ENCODE data around the gene GOLGA5.

GOLGA5 gene

GRCh38 chr14:92798811-92799210 is 4.7 kb downstream of the GOLGA5 start:
- Histone ChIP-seq H3K4ac (ENCODE audit: low read depth, low read length) (no peak overlapping the region), H3K9ac (ENCODE audit: low read length) (no peak overlapping the region)
- DNase-seq: no peak

GRCh38 chr14:92800012-92800411 is 5.9 kb downstream of the GOLGA5 start:
- no peak overlapping the region for H4K5ac ChIP-seq (ENCODE audit: low read length)
- H3K27me3 ChIP-seq (ENCODE audit: insufficient read depth, low read length, poor library complexity): no peaks in the 10 kb centered on the region
- peaks cover 6% of the 10 kb centered on the region for H3K79me2 ChIP-seq (ENCODE audit: control insufficient read depth, insufficient read depth, low read length)
- no peak overlapping the region for H3K4ac ChIP-seq (ENCODE audit: low read depth, low read length)
- no peaks in the 10 kb centered on the region for H3K4me1 ChIP-seq (ENCODE audit: control insufficient read depth, low read depth, low read length)
- H3K4me2 ChIP-seq (ENCODE audit: low read length): no peak overlapping the region
- peaks cover 6% of the 10 kb centered on the region for H3K79me1 ChIP-seq (ENCODE audit: low read length)
- H3K36me3 ChIP-seq (ENCODE audit: control insufficient read depth, insufficient read depth, low read length): no peaks in the 10 kb centered on the region
- H2BK120ac ChIP-seq (ENCODE audit: low read depth, low read length): no peak overlapping the region
- no peak overlapping the region for H3K4me3 ChIP-seq (ENCODE audit: low read length)
- H3K9ac ChIP-seq (ENCODE audit: low read length): no peak overlapping the region
- H3K27ac ChIP-seq (ENCODE audit: low read depth, low read length): no peak overlapping the region
- H3K56ac ChIP-seq (ENCODE audit: low read length): no peak overlapping the region
- no CpG with 5 or more reads among the region's 1 CpG for WGBS (ENCODE audit: extremely low coverage, insufficient coverage, low lambda C conversion rate)
- no peak overlapping the region for H3K18ac ChIP-seq (ENCODE audit: low read length)
- no peak overlapping the region for H4K8ac ChIP-seq (ENCODE audit: low read depth, low read length)
- no peak overlapping the region for H2AK5ac ChIP-seq (ENCODE audit: low read length)
- no peak for DNase-seq
- H2BK15ac ChIP-seq (replicated peaks; ENCODE audit: low read depth): no peak overlapping the region
- no peak overlapping the region for H3K23ac ChIP-seq (ENCODE audit: low read length)
- H2BK5ac ChIP-seq (ENCODE audit: low read length): no peak overlapping the region

More at GRCh38 chr14:92798811-92799210, 4.7 kb downstream of the GOLGA5 start:
- no peak overlapping the region for H2BK120ac ChIP-seq (ENCODE audit: low read depth, low read length)
- H3K36me3 ChIP-seq (ENCODE audit: control insufficient read depth, insufficient read depth, low read length): no peaks in the 10 kb centered on the region
- no peak overlapping the region for H2AK5ac ChIP-seq (ENCODE audit: low read length)
- no peak overlapping the region for H4K8ac ChIP-seq (ENCODE audit: low read depth, low read length)
- no peak overlapping the region for H3K4me3 ChIP-seq (ENCODE audit: low read length)
- no peak overlapping the region for H3K27ac ChIP-seq (ENCODE audit: low read depth, low read length)
- no peak overlapping the region for H3K4me2 ChIP-seq (ENCODE audit: low read length)
- no peaks in the 10 kb centered on the region for H3K4me1 ChIP-seq (ENCODE audit: control insufficient read depth, low read depth, low read length)
- H4K5ac ChIP-seq (ENCODE audit: low read length): no peak overlapping the region
- no CpG with 5 or more reads among the region's 10 CpGs for WGBS (ENCODE audit: extremely low coverage, insufficient coverage, low lambda C conversion rate)
- no peak overlapping the region for H3K23ac ChIP-seq (ENCODE audit: low read length)
- no peak overlapping the region for H3K18ac ChIP-seq (ENCODE audit: low read length)
- peaks cover 11% of the 10 kb centered on the region for H3K79me2 ChIP-seq (ENCODE audit: control insufficient read depth, insufficient read depth, low read length)
- H3K79me1 ChIP-seq (ENCODE audit: low read length): peaks cover 9% of the 10 kb centered on the region
- H3K56ac ChIP-seq (ENCODE audit: low read length): no peak overlapping the region
- H2BK5ac ChIP-seq (ENCODE audit: low read length): no peak overlapping the region
- no peaks in the 10 kb centered on the region for H3K27me3 ChIP-seq (ENCODE audit: insufficient read depth, low read length, poor library complexity)
- no peak overlapping the region for H2BK15ac ChIP-seq (replicated peaks; ENCODE audit: low read depth)

- Histone ChIP-seq H3K56ac (ENCODE audit: low read length) (no peak overlapping the region), H3K27me3 (ENCODE audit: insufficient read depth, low read length, poor library complexity) (no peaks in the 10 kb centered on the region), H3K23ac (ENCODE audit: low read length) (no peak overlapping the region), H3K79me2 (ENCODE audit: control insufficient read depth, insufficient read depth, low read length) (peaks cover 3% of the 10 kb centered on the region), H2BK15ac (replicated peaks; ENCODE audit: low read depth) (no peak overlapping the region), H4K8ac (ENCODE audit: low read depth, low read length) (no peak overlapping the region), H3K27ac (ENCODE audit: low read depth, low read length) (no peak overlapping the region), H3K9ac (ENCODE audit: low read length) (no peak overlapping the region), H3K4ac (ENCODE audit: low read depth, low read length) (no peak overlapping the region), H3K4me3 (ENCODE audit: low read length) (no peak overlapping the region), H3K4me1 (ENCODE audit: control insufficient read depth, low read depth, low read length) (no peaks in the 10 kb centered on the region), H2BK120ac (ENCODE audit: low read depth, low read length) (no peak overlapping the region), H3K36me3 (ENCODE audit: control insufficient read depth, insufficient read depth, low read length) (no peaks in the 10 kb centered on the region), H2BK5ac (ENCODE audit: low read length) (no peak overlapping the region), H2AK5ac (ENCODE audit: low read length) (no peak overlapping the region), H4K5ac (ENCODE audit: low read length) (no peak overlapping the region), H3K18ac (ENCODE audit: low read length) (no peak overlapping the region), H3K79me1 (ENCODE audit: low read length) (peaks cover 3% of the 10 kb centered on the region), H3K4me2 (ENCODE audit: low read length) (no peak overlapping the region)
- WGBS (ENCODE audit: extremely low coverage, insufficient coverage, low lambda C conversion rate): no CpG with 5 or more reads among the region's 3 CpGs
- DNase-seq: no peak
Observed at GRCh38 chr14:92800525-92800924, 6.4 kb downstream of the GOLGA5 start.

GRCh38 chr14:92801917-92802316 is 7.8 kb downstream of the GOLGA5 start:
- Histone ChIP-seq H2BK120ac (ENCODE audit: low read depth, low read length) (no peak overlapping the region), H4K5ac (ENCODE audit: low read length) (no peak overlapping the region), H3K9ac (ENCODE audit: low read length) (no peak overlapping the region), H3K56ac (ENCODE audit: low read length) (no peak overlapping the region), H3K79me2 (ENCODE audit: control insufficient read depth, insufficient read depth, low read length) (peaks cover 3% of the 10 kb centered on the region), H3K4ac (ENCODE audit: low read depth, low read length) (no peak overlapping the region), H2BK15ac (replicated peaks; ENCODE audit: low read depth) (no peak overlapping the region), H3K79me1 (ENCODE audit: low read length) (peaks cover 3% of the 10 kb centered on the region), H3K4me2 (ENCODE audit: low read length) (no peak overlapping the region), H3K27me3 (ENCODE audit: insufficient read depth, low read length, poor library complexity) (no peaks in the 10 kb centered on the region), H4K8ac (ENCODE audit: low read depth, low read length) (no peak overlapping the region), H3K27ac (ENCODE audit: low read depth, low read length) (no peak overlapping the region), H3K4me1 (ENCODE audit: control insufficient read depth, low read depth, low read length) (no peaks in the 10 kb centered on the region), H2BK5ac (ENCODE audit: low read length) (no peak overlapping the region), H3K18ac (ENCODE audit: low read length) (no peak overlapping the region), H3K4me3 (ENCODE audit: low read length) (no peak overlapping the region), H3K23ac (ENCODE audit: low read length) (no peak overlapping the region), H3K36me3 (ENCODE audit: control insufficient read depth, insufficient read depth, low read length) (no peaks in the 10 kb centered on the region), H2AK5ac (ENCODE audit: low read length) (no peak overlapping the region)
- DNase-seq: no peak

GRCh38 chr14:92802678-92803077 is 8.6 kb downstream of the GOLGA5 start:
- no peak overlapping the region for H2BK120ac ChIP-seq (ENCODE audit: low read depth, low read length)
- H3K27me3 ChIP-seq (ENCODE audit: insufficient read depth, low read length, poor library complexity): no peaks in the 10 kb centered on the region
- no peak overlapping the region for H3K56ac ChIP-seq (ENCODE audit: low read length)
- no peak overlapping the region for H3K18ac ChIP-seq (ENCODE audit: low read length)
- no peaks in the 10 kb centered on the region for H3K4me1 ChIP-seq (ENCODE audit: control insufficient read depth, low read depth, low read length)
- no peak overlapping the region for H3K27ac ChIP-seq (ENCODE audit: low read depth, low read length)
- H4K5ac ChIP-seq (ENCODE audit: low read length): no peak overlapping the region
- no peak overlapping the region for H3K4me2 ChIP-seq (ENCODE audit: low read length)
- H2BK5ac ChIP-seq (ENCODE audit: low read length): no peak overlapping the region
- H4K8ac ChIP-seq (ENCODE audit: low read depth, low read length): no peak overlapping the region
- no peak for DNase-seq
- peaks cover 3% of the 10 kb centered on the region for H3K79me2 ChIP-seq (ENCODE audit: control insufficient read depth, insufficient read depth, low read length)
- H3K9ac ChIP-seq (ENCODE audit: low read length): no peak overlapping the region
- WGBS (ENCODE audit: extremely low coverage, insufficient coverage, low lambda C conversion rate): no CpG with 5 or more reads among the region's 2 CpGs
- peaks cover 3% of the 10 kb centered on the region for H3K79me1 ChIP-seq (ENCODE audit: low read length)
- no peak overlapping the region for H2AK5ac ChIP-seq (ENCODE audit: low read length)
- no peak overlapping the region for H2BK15ac ChIP-seq (replicated peaks; ENCODE audit: low read depth)
- H3K4ac ChIP-seq (ENCODE audit: low read depth, low read length): no peak overlapping the region
- no peaks in the 10 kb centered on the region for H3K36me3 ChIP-seq (ENCODE audit: control insufficient read depth, insufficient read depth, low read length)
- H3K23ac ChIP-seq (ENCODE audit: low read length): no peak overlapping the region
- no peak overlapping the region for H3K4me3 ChIP-seq (ENCODE audit: low read length)

GRCh38 chr14:92813201-92813600 is 19.1 kb downstream of the GOLGA5 start:
- H3K23ac ChIP-seq (ENCODE audit: low read length): no peak overlapping the region
- H3K56ac ChIP-seq (ENCODE audit: low read length): no peak overlapping the region
- no peak overlapping the region for H3K18ac ChIP-seq (ENCODE audit: low read length)
- H3K36me3 ChIP-seq (ENCODE audit: control insufficient read depth, insufficient read depth, low read length): peaks cover 5% of the 10 kb centered on the region
- H2BK120ac ChIP-seq (ENCODE audit: low read depth, low read length): no peak overlapping the region
- no peak overlapping the region for H3K4me3 ChIP-seq (ENCODE audit: low read length)
- no peaks in the 10 kb centered on the region for H3K27me3 ChIP-seq (ENCODE audit: insufficient read depth, low read length, poor library complexity)
- no peak overlapping the region for H3K9ac ChIP-seq (ENCODE audit: low read length)
- no peak overlapping the region for H3K27ac ChIP-seq (ENCODE audit: low read depth, low read length)
- H4K5ac ChIP-seq (ENCODE audit: low read length): no peak overlapping the region
- H4K8ac ChIP-seq (ENCODE audit: low read depth, low read length): no peak overlapping the region
- H3K4me1 ChIP-seq (ENCODE audit: control insufficient read depth, low read depth, low read length): no peaks in the 10 kb centered on the region
- H2BK15ac ChIP-seq (replicated peaks; ENCODE audit: low read depth): no peak overlapping the region
- H2AK5ac ChIP-seq (ENCODE audit: low read length): no peak overlapping the region
- DNase-seq: no peak
- no peaks in the 10 kb centered on the region for H3K79me2 ChIP-seq (ENCODE audit: control insufficient read depth, insufficient read depth, low read length)
- no CpG with 5 or more reads among the region's 3 CpGs for WGBS (ENCODE audit: extremely low coverage, insufficient coverage, low lambda C conversion rate)
- H3K4ac ChIP-seq (ENCODE audit: low read depth, low read length): no peak overlapping the region
- no peak overlapping the region for H2BK5ac ChIP-seq (ENCODE audit: low read length)
- no peak overlapping the region for H3K4me2 ChIP-seq (ENCODE audit: low read length)
- H3K79me1 ChIP-seq (ENCODE audit: low read length): no peaks in the 10 kb centered on the region
